Midbrain (tissue), 1 donor: ENCODE results near the gene CCL3.
"Not testable (repeated sequence)": the region's sequence is repeated elsewhere in the genome, so short reads cannot be mapped to it uniquely, and the experiment has no call there.

Experiments
- DNase-seq: peaks from one replicate; lab custom pipeline; 2025; lab: John Stamatoyannopoulos, UW

Gene CCL3

DNA sequence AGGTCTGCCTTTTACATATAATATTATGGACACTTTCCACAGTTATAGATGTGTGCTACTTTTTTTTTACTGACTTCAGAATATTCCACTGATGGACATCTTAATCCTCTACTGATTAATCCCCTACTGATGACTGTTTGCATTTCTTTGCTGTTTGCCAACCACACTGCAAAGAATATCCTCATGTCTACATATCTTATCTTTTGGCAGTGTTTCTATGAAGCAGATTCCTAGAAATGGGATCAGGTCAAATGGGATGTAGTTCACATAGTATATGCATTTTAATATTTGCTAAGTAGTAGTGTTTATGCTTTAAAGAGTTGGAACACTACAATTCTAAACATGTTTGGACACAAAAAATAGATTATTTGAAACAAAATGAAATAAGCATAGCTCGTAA is 3.2 kb downstream of the CCL3 start:
- DNase-seq: no peak

DNA sequence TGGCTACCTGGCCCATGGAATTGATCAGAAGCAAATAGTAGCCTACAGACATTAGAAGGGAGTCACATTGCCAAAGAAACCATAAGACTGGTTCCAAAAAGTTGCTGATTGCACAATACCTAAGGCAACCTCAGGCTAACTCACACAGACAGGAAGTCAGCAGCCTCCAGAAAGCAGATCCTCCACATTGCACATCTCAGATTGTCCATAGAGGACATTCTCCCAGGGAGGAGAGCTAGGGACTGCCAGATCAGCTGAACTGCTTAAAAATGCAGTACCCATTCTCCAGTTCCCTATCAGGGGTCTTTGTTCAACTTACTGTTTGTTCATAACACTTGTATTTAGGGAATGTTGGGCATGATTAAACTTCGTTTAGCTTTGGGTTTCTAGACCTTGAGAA is 4.2 kb downstream of the CCL3 start:
- peak; percentile 10 for DNase-seq

DNA sequence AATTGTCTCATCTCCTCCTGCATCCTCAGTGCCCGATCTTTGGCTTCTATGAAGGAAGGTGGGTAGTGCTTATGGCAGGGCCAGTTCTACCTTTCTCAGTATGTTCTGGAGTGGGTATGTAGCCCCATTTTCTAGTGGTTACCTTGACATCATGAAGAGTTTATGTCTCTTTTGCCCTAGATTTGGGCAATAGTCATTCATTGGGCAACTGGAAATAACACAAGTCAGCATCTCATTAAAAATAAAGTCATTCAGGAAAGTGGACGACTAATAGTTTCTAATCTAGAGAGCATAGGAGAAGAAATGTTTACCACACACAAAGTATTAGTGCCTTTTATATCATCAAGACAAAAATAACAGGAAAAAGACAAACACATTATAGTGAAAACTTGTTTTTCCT is 6.3 kb downstream of the CCL3 start:
- not testable (repeated sequence) for DNase-seq

DNA sequence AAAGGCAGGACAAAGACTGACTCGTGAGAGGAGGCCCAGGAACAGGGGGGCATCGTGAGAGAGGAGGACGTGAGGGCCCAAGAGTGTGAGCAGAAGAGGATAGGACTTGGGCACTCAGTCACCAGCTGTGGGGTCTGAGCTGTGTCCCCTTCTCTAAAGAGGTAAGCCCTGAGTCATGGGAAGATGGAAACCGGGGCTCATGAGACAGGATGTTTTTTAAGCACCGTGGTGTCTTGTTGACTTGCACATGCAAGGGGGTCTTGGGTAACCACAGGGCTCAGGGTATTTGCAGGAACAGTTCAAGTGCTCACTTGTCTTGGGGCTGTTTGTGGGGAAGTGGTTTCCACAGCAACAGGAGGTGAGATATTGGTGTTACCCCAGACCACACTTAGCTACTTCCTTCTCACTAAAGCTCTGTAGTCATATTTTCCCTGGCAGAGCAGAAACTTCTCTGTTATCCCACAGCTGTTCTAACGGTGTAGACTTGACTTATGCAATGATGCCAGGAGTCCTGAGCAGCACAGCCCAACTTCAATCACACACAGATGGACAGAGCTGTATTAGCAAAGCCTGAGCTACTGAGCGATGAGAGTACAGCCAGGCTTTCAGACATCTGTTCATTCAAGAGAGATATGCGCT is 7.3 kb downstream of the CCL3 start:
- not testable (repeated sequence) for DNase-seq

DNA sequence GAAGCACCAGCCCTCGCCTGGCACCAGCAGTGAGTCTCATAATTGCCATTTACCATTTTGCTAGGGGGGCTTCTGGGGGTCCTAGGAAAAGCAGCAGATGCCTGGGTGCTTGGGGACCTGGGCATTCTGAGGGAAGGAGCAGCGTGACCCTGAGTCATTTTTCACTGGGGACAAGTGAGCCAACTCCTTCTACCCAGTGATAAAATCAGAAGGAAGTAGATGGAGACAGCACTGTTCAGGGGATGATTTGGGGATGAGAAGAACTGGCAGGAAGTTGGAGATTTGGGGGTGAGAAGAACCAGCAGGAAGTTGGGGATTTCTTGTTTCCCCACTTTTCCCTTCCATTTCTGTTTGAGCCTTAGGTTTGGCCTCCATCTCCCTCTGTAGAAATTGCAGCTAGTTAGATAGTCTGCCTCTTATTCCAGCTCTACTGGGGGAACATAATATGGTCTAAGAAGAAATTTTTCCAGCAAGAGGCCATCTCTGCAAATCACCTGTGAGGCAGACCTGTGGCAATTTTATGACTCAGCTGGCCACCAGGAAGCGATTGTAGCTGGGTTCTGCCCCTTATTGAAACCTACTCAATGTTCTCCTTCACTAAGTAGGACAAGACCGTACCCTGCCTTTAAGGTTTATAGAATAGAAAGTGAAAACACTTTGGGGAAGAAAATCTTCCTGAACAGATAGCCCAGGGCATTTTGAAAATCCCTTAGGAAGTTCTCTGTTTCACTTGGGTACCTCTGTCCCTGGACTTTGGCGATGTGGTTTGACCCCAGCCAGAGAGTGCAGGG is 8.1 kb downstream of the CCL3 start:
- not testable (repeated sequence) for DNase-seq

DNA sequence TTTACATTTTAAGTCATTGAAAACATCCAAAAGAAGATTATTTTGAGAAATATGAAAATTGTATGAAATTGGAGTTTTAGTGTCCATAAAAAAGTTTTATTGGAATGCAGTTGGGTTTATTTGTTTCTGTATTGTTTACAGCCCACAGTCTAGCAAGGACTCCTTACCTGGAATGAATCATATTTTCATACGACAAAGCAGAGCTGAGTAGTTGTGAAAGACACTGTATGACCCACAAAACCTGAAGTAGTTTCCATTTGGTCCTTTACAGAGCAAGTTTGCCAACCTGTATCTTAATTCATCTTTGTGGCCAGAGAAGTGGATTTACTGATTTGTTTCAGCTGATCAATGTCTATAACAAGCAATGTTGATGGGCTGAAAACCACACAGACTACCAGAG is 15.6 kb downstream of the CCL3 start:
- no peak for DNase-seq

DNA sequence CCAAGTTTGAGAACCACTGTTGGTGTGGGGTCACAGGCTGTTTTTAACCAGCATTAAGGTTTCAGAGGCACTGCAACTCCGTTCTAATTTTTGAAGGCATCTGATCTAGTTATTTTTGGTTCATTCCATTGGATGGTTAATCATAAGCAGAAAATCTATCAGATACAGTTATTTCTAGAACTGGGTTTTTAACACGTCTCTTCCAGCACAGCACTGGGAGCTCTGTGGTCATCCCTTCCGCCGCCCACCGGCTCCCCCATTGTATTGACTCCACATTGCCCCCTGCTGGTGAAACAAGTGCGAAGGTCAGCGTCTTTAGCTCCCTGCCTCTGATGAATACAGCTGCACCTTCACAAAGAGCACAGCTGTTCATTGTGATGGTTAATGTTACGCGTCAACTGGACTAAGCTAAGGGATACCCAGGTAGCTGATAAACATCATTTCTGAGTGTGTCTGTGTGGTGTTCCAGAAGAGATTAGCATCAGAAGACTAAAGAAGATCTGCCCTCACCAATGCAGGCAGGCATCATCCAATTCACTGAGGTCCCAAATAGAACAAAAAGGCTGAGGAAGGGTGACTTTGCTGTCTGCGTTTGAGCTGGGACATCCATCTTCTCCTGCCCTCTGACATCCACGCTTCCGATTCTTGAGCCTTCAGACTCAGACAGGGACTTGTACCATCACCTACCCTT is 17.4 kb downstream of the CCL3 start:
- DNase-seq: no peak

DNA sequence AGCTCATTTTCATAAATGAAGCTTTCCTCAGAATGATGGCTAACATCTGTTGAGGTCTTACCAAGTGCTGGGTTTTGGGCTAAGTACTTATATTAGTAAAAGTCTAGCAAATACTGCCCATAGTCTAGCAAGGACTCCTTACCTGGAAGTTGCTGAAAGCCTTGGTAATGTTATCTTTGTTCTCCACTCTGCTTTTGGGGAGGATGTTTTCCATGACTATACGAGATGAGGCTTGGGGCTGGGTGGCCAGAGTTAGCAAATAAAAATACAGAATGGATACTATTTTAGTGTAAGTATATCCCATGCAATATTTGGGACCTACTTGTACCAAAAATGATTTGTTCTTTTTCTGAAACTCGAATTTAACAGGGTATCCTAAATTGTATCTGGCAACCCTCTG is 18.2 kb downstream of the CCL3 start:
- no peak for DNase-seq

DNA sequence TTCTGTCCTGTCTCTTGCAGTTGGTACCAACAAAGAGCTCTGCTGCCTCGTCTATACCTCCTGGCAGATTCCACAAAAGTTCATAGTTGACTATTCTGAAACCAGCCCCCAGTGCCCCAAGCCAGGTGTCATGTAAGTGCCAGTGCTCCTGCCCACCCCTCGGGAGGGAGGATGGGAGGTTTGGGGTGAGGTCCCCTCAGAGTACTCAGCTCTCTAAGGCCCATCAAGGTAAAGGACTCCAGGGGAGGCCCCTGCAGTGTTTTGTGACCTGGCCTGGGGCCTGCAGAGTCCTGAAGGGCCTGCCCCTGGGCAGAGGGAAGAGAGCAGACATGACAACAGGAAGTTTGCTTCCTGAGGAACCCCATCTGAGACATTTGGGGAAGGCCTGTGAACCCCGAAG is 19.5 kb downstream of the CCL3 start:
- DNase-seq: no peak

DNA sequence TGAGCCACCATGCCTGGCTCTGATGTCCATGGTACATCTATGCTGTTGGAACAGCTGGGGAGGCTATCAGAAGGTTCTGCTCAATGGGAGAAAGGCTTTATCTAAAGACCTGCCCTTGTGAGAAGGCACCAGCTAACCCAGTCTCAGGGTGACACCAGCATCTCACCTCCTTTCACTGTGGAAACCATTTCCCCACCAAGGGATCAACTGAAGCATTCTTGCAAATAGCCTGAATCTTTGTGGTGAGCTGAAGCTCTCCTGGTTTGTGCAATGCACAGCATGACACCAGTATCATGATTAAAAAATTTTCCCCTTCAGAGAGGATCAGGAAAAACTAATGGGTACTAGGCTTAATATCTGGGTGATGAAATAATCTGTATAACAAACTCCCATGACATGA is 20.8 kb downstream of the CCL3 start:
- no peak for DNase-seq

DNA sequence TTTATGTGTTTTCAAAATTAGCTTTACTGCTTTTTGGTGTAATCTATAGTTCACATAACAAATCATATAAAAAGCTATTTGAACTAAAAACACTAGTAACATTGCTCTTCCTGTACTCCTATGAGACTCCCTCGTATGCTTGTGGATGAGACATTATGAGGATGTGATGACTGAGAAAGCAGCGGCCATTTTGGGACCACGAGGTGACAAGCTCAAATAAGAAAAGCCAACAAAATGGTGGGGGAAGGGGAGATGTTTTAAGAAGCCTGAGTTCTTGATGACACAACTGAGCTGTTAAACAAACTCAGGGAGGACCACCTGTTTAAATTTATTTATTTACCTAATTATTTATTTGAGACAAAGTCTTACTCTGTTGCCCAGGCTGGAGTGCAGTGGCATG is 21.4 kb downstream of the CCL3 start:
- DNase-seq: no peak

DNA sequence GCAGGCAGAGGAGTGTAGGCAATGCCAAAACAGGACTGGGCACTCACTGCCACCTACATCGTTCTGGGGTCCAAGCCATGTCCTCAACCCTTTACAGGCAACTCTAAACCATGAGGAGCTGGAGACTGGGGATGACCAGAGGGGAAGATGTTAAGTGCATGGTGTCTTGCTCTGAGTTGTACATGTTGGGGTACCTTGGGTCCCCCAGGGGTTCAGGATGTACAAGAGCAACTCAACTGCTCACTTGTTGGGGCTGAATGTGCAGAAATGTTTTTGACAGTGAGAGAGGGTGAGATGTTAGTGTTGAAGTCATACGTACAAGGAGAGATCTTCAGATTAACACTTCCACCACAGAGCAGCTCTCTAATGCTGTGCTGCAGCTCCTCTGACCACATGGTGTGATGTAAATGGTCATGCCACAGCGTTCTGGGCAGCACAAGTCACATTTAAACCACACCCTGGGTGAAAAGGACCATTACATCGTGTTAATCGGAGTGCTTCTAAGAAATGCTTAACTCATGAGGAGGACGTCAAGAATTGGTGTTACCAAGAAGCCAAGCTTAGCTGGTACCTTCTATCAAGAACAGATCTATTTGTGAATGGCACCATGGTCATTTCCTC is 23.5 kb downstream of the CCL3 start:
- DNase-seq: no peak

DNA sequence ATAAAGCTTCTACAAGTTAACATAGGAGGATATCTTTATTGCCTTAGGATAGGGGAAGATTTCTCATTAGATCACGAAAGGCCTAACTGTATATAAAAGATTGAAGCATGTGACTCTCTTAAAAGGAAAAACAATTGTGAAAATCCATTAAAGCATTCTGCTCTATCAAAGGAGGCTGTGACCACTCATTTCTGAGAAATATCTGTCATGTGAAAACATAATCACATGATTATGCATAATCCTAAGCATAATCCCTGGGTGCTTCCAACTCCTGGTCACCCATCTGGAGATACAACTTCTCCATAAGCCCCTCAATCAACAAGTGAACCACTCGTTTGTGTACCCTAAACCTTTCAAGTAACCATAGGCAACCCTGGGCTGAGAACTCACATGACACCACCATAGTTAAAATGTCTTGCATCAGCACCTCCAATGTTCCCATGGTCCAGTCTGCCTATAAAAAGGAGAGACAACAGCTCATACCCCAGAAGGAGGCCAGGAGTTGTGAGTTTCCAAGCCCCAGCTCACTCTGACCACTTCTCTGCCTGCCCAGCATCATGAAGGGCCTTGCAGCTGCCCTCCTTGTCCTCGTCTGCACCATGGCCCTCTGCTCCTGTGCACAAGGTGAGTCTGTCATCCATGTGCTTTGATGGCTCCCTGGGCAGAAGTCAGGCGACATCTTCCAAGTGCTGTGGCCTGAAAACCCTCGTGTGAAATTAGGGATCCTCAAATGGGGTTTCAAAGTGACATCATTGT is 26.0 kb downstream of the CCL3 start, which contains the start of gene CCL18:
Gene CCL18 (plus strand): TSS at position 487 of the 756 bp plus-strand sequence. CDS start 71 bp downstream, at position 558.
- DNase-seq: no peak

DNA sequence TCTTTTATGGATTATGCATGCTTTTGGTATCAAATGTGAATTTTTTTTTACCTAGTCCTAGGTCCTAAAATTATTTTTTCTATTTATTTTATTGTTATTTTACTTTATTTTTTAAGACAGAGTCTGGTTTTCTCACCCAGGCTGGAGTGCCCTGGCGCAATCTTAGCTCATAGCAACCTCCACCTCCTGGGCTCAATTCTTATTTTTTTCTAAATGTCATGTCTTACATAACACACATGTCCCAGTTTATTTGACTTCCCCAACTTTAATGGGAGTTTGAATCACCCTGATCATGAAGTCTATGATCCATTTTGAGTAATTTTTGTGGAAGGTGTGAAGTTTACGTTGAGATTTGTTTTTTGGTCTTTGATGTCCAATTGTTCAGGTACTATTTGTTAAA is 29.1 kb downstream of the CCL3 start:
- no peak for DNase-seq

DNA sequence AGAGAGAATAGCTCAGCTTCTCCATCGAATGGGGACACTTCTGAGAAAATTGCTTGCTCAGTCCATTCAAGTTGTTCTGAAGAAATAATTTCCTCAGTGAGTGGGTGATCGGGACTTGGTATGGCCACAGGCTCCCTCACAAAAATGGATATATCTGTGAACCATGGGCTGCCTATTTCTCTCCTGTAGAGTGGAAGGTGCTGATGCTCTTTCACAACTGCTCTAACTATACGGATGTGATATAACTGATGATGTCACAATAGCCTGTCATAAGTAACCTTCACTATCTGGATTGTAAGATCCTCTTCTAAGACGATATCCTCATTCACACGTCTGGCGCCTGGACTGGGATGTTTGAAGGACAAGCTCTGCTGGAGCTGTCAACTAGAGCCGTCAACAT is 30.5 kb downstream of the CCL3 start:
- no peak for DNase-seq

DNA sequence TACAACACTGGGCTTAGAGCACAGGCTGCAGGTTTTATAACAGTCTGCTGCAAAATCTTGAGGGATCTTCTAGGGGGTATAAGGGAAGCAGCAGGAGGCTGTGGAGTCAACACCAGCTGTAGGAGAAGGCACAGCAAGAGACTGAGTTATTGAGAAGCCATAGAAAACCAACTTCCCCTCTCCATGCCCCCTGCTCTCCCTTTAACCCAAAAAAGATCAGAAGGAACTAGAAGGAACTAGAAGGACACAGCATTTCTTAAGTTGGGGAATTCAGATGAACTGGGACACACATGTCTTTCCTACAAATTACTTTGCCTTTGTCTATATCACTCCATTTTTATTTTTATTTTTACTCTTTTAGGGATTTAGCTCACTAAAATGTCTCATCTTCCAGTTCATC is 32.0 kb downstream of the CCL3 start:
- DNase-seq: no peak

DNA sequence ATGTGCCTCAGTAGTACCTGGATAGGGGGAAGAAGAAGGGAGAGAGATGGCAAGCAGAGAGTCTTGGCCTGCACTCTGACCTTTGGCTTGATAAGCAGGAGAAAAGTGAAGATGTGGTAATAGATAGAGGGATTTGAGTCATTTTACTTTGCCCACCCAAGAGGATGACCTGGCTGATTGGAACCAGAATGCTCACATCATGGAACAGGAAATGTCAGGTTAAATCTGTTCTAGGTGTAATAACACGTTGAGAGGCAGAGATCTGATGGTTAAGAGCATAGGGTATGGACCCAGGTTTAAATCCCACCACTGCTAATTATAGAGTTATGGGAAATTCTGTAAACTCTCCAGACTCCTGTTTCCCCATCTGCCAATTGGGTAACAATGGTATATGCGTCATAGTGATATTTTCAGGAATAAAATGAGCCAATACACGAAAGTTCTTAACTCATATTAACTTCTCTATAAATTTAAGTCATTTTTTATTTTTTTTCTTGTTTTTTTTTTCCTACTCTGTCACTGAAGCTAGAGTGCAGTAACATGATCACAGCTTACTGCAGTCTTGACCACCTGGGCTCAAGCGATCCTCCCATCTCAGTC is 33.9 kb downstream of the CCL3 start:
- no peak for DNase-seq

DNA sequence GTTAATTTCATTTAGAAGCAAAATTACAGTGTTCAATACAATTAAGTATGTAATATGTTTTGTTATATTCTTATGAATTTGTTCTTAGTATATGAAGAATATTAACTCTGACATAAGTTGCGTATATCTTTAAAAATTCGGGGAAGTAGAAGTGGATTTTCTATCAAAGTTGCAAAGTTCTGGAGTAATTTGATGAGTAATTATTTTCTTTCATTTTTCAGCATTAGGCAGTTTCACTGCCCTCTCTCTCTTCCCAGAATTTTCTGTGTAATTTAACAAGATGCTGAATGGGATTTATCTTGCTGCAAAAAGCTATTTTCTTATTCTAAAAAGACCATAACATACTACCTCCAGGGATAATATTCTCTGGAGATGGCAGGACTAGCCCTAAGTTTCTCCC is 34.8 kb downstream of the CCL3 start:
- no peak for DNase-seq

DNA sequence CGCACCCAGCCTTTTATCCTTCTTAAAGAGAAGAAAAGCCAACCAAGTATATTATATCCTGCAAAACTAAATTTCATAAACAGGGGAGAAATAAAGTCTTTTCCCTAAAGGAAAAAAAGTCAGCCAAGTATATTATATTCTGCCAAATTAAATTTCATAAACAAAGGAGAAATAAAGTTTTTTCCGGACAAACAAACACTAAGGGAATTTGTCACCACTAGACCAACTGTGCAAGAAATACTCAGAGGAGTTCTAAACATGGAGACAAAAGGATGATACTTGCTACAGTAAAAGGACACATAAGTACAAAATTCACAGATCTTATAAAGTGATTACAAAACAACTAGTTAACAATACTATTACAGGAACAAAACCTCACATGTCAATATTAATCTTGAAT is 40.3 kb downstream of the CCL3 start:
- DNase-seq: no peak

DNA sequence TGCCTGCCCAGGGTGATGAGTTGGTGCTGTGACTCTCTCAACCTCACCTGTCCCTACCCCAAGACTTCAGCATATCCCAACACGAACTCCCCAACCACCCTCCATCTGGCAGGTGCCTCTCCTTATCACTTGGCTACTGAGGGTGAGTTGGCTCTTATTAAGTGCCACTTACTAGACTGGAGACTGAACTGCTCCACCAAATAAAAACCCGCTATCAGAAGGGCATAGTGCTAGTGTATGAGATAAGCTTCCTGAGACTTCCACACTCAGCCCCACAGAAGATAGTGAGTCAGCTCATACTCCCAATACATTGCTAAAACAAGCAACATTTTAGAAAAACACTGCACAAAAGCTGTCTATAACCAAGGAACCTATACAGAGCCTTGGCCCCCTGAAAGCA is 41.9 kb downstream of the CCL3 start:
- no peak for DNase-seq
